NT2/D1 (cell line): ENCODE measurements around the gene THAP2.

ENCODE experiments used
- SUZ12 ChIP-seq: IDR thresholded peaks from 2 replicates; pipeline ENCODE4 v1.6.1; 2011; ENCODE audit not compliant: insufficient read length, insufficient read depth; ENCODE audit errors: extremely low read depth
- YY1 ChIP-seq: IDR thresholded peaks from 2 replicates; pipeline ENCODE4 v1.6.1; 2011; ENCODE audit not compliant: insufficient read length, insufficient read depth
- ZNF274 ChIP-seq: IDR thresholded peaks from 2 replicates; pipeline ENCODE4 v1.6.1; 2011; ENCODE audit warnings: mild to moderate bottlenecking, low read depth, low read length

DNA sequence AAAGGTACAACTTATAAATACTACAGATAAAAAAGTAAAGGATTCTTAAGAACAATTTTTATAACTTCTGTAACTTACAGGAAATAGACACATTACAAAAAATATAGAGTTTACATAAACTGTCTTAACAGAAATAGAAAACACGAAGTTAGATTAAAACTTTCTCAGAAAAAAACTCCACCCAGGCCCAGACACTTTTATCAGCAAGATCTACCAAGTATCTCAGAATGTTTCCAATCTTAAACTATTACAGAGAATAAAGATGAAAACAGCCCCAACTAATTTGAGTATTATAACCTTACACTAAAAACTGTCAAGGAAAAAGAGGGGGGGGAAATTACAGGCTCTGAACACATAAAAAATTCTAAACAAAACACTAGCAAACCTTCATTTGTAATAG lies 8.6 kb upstream of the THAP2 start:
- no peak for TF ChIP-seq SUZ12
- TF ChIP-seq YY1: no peak
- TF ChIP-seq ZNF274: no peak
